PC-9 (cell line): Measurements from ENCODE around the gene CD164. TPM values are rescaled to one million over a fixed set of nuclear protein-coding genes. Genes with fewer than 3 reads are reported as not detected.

Experiments
- BruUV-seq: library from RNA; stranded (reverse); fragments of 400-500 nt; replicated peaks from 2 replicates; lab custom pipeline; 2021; lab: Mats Ljungman, UMichigan
- CTCF ChIA-PET: fragments of 300-600 bp; sonication (Branson Sonifier 250); formaldehyde crosslinking; loops from one replicate; lab custom pipeline; 2022; ENCODE audit warnings: antibody characterized with exemption; lab: Charles Lee
- POLR2A ChIA-PET: fragments of 300-600 bp; sonication (Branson Sonifier 250); formaldehyde crosslinking; loops from one replicate; lab custom pipeline; 2022; ENCODE audit warnings: antibody characterized with exemption; ENCODE audit not compliant: unreplicated experiment; lab: Charles Lee
- DNase-seq, 2 experiments: peaks; one replicate each; pipeline versions ENCODE4 v3.0.0 to v3.0.0-alpha.2; 2015 to 2022; ENCODE audit warnings: mixed read lengths in 1 of 2
- H2AFZ ChIP-seq: fragments of 200-600 bp; sonication (generic); 2 replicates; pipeline ENCODE4 v1.8.1; 2017; ENCODE audit warnings: antibody characterized with exemption
- H3F3A ChIP-seq: fragments of 200-600 bp; sonication (generic); 2 replicates; pipeline ENCODE4 v1.8.1; 2017; ENCODE audit warnings: antibody characterized with exemption, mild to moderate bottlenecking, low read depth; ENCODE audit not compliant: insufficient read depth
- H3K27ac ChIP-seq: fragments of 200-600 bp; sonication (generic); 2 replicates; pipeline ENCODE4 v1.6.1; 2016; ENCODE audit warnings: mixed run types
- H3K27me3 ChIP-seq: fragments of 200-600 bp; sonication (generic); 2 replicates; pipeline ENCODE4 v1.6.1; 2016; ENCODE audit warnings: low read depth, mixed run types; ENCODE audit not compliant: insufficient read depth
- H3K36me3 ChIP-seq: fragments of 200-600 bp; sonication (generic); 2 replicates; pipeline ENCODE4 v1.6.1; 2016; ENCODE audit warnings: low read depth, mixed run types
- H3K4me1 ChIP-seq: fragments of 200-600 bp; sonication (generic); replicated peaks from 2 replicates; pipeline ENCODE4 v1.6.1; 2016; ENCODE audit warnings: mixed run types; ENCODE audit not compliant: insufficient read depth
- H3K4me2 ChIP-seq: fragments of 200-600 bp; sonication (generic); 2 replicates; pipeline ENCODE4 v1.6.1; 2017; ENCODE audit warnings: mixed run types
- H3K4me3 ChIP-seq: fragments of 200-600 bp; sonication (generic); 2 replicates; pipeline ENCODE4 v1.6.1; 2016; ENCODE audit warnings: mixed run types
- H3K79me2 ChIP-seq: fragments of 200-600 bp; sonication (generic); 2 replicates; pipeline ENCODE4 v1.6.1; 2017; ENCODE audit warnings: low read depth, mixed run types
- H3K9me2 ChIP-seq: fragments of 200-600 bp; sonication (generic); 2 replicates; pipeline ENCODE4 v1.8.1; 2017; ENCODE audit warnings: mild to moderate bottlenecking; ENCODE audit not compliant: insufficient read depth
- H3K9me3 ChIP-seq: fragments of 200-600 bp; sonication (generic); 2 replicates; pipeline ENCODE4 v1.8.1; 2016; ENCODE audit warnings: low read depth; ENCODE audit not compliant: insufficient read depth
- H4K20me1 ChIP-seq: fragments of 200-600 bp; sonication (generic); 2 replicates; pipeline ENCODE4 v1.8.1; 2017; ENCODE audit not compliant: insufficient read depth
- CTCF ChIP-seq: fragments of 200-600 bp; sonication (generic); conservative IDR thresholded peaks from 2 replicates; pipeline ENCODE4 v1.6.1; 2017; ENCODE audit warnings: mixed run types, antibody characterized with exemption, mild to moderate bottlenecking, moderate library complexity
- EZH2 ChIP-seq: fragments of 200-600 bp; sonication (generic); IDR thresholded peaks from 2 replicates; pipeline ENCODE4 v1.8.0; 2017; ENCODE audit warnings: antibody characterized with exemption, low read depth
- intact Hi-C: fragments of 100-400 bp; cut with micrococcal nuclease; formaldehyde crosslinking; loops from one replicate; pipeline ENCODE4 v1.10.0; 2022; ENCODE audit not compliant: unreplicated experiment
- total RNA-seq: library from RNA; stranded (reverse); gene quantifications from 2 replicates; pipeline ENCODE4 v1.2.3, GENCODE V29; 2021

Gene CD164
- total RNA-seq, 1 experiment from 2014 or later = 170 TPM

GRCh38 chr6:109424946-109425345 is 42.7 kb upstream of the CD164 start:
- ChIA-PET CTCF (interaction anchor here (0.9 kb wide), 1 partner anchor 31 kb away, joined by 3 read pairs; the partner anchor contains the start of gene MICAL1), POLR2A (interaction anchor here (0.7 kb wide), 1 partner anchor 121 kb away, joined by 3 read pairs; no protein-coding TSS in a partner anchor)
- H3K9me3 ChIP-seq = no peaks in the 10 kb centered on the region
- H2AFZ ChIP-seq = peak overlapping the region; percentile 63; the same call in 1 of the 2 replicates
- intact Hi-C loops = loop anchor here (1.0 kb wide), 1 partner anchor 42 kb away; no protein-coding TSS in a partner anchor
- H3K4me3 ChIP-seq = 0 out of 2 replicates have a peak overlapping the region, but pooled peaks have one; percentile 4
- H3K9me2 ChIP-seq = no peaks in the 10 kb centered on the region; the same call in 1 of the 2 replicates
- BruUV-seq = no TSS peak
- peaks cover 35% of the 10 kb centered on the region for H3F3A ChIP-seq
- no peaks in the 10 kb centered on the region for H3K27me3 ChIP-seq
- DNase-seq = no peak
- H3K27ac ChIP-seq = peak overlapping the region; percentile 76
- H3K79me2 ChIP-seq = no peaks in the 10 kb centered on the region
- TF ChIP-seq EZH2 = no peak
- no peak for TF ChIP-seq CTCF
- peak overlapping the region; percentile 62 for H3K4me2 ChIP-seq
- no peaks in the 10 kb centered on the region for H4K20me1 ChIP-seq
- peaks cover 43% of the 10 kb centered on the region for H3K4me1 ChIP-seq
- no peaks in the 10 kb centered on the region for H3K36me3 ChIP-seq

DNA sequence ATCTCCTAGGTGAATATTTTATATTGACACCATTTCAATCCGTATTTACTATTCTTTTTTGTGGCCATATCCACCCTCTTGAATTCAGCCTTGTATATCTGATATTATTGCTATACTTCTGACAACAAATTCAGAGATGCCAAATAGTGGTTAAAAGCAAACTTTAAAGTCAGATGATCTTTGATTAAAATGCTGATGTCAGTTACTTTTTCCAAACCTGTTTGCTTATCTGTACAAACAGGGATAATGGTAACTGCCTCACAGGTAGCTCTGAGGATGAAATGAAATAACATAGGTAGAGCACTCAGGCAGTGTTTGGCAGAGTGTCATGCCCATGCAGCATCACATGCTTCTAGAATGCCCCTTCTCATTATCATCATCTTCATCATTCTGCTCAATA is 38.9 kb upstream of the CD164 start:
- Histone ChIP-seq H3K4me3 (no peak overlapping the region), H4K20me1 (no peaks in the 10 kb centered on the region), H3K27ac (0 out of 2 replicates have a peak overlapping the region, but pooled peaks have one; percentile 27), H3K4me2 (peak overlapping the region; percentile 41; the same call in 1 of the 2 replicates), H3K27me3 (no peaks in the 10 kb centered on the region), H3K4me1 (peaks cover 43% of the 10 kb centered on the region), H3K9me3 (no peaks in the 10 kb centered on the region), H3K9me2 (no peaks in the 10 kb centered on the region; the same call in 1 of the 2 replicates), H2AFZ (no peak overlapping the region), H3F3A (peaks cover 35% of the 10 kb centered on the region), H3K79me2 (no peaks in the 10 kb centered on the region), H3K36me3 (no peaks in the 10 kb centered on the region)
- ChIA-PET POLR2A (interaction anchor here (0.7 kb wide), 1 partner anchor 373 kb away, joined by 5 read pairs; no protein-coding TSS in a partner anchor), CTCF (no interaction called here)
- no peak for DNase-seq
- TF ChIP-seq CTCF (no peak), EZH2 (no peak)
- intact Hi-C loops = no loop called here
- no TSS peak for BruUV-seq

- ChIA-PET CTCF (no interaction called here), POLR2A (no interaction called here)
- Histone ChIP-seq H3K27me3 (no peaks in the 10 kb centered on the region), H3K9me3 (no peaks in the 10 kb centered on the region), H3K4me2 (peak overlapping the region; percentile 41; the same call in 1 of the 2 replicates), H4K20me1 (no peaks in the 10 kb centered on the region), H3K4me3 (no peak overlapping the region), H3F3A (peaks cover 34% of the 10 kb centered on the region), H3K4me1 (peaks cover 42% of the 10 kb centered on the region), H3K36me3 (no peaks in the 10 kb centered on the region), H3K9me2 (no peaks in the 10 kb centered on the region), H3K79me2 (no peaks in the 10 kb centered on the region), H2AFZ (no peak overlapping the region), H3K27ac (0 out of 2 replicates have a peak overlapping the region, but pooled peaks have one; percentile 27)
- BruUV-seq = no TSS peak
- DNase-seq = peak in 1 of 2 experiments; percentile 78
- TF ChIP-seq CTCF = no peak
- TF ChIP-seq EZH2 = no peak
- intact Hi-C loops = no loop called here
Measured at GRCh38 chr6:109420751-109421150, 38.5 kb upstream of the CD164 start.
